ENCODE data around the gene NRG2. TPM values are rescaled to one million over a fixed set of nuclear protein-coding genes. Genes with fewer than 3 reads are reported as not detected.

The NRG2 gene
- total RNA-seq, 1 donor from 2014 or later = 14.5 TPM

- no peak for DNase-seq (ENCODE audit: low spot score)
Measured at GRCh38 chr5:140010798-140011197, 32.3 kb downstream of the NRG2 start.

- DNase-seq (ENCODE audit: low spot score) = no peak
Measured at GRCh38 chr5:140007311-140007710, 35.8 kb downstream of the NRG2 start.

- no peak for DNase-seq (ENCODE audit: low spot score)
Measured at GRCh38 chr5:140005145-140005591, 37.9 kb downstream of the NRG2 start.

- DNase-seq (ENCODE audit: low spot score) = no peak
Measured at GRCh38 chr5:140004174-140004573, 38.9 kb downstream of the NRG2 start.

- DNase-seq (ENCODE audit: low spot score) = no peak
Measured at GRCh38 chr5:140003519-140003918, 39.6 kb downstream of the NRG2 start.

GRCh38 chr5:140000332-140000731, 42.8 kb downstream of the NRG2 start:
- no peak for DNase-seq (ENCODE audit: low spot score)

- no peak for DNase-seq (ENCODE audit: low spot score)
Measured at GRCh38 chr5:139998837-139999236, 44.3 kb downstream of the NRG2 start.

- DNase-seq (ENCODE audit: low spot score) = no peak
Measured at GRCh38 chr5:139997276-139997675, 45.8 kb downstream of the NRG2 start.

GRCh38 chr5:139995929-139996328, 47.2 kb downstream of the NRG2 start:
- DNase-seq (ENCODE audit: low spot score) = no peak

GRCh38 chr5:139994234-139994633, 48.9 kb downstream of the NRG2 start:
- no peak for DNase-seq (ENCODE audit: low spot score)

GRCh38 chr5:139985733-139986132, 57.4 kb downstream of the NRG2 start:
- DNase-seq (ENCODE audit: low spot score) = peak; percentile 2

GRCh38 chr5:139985290-139985689, 57.8 kb downstream of the NRG2 start:
- DNase-seq (ENCODE audit: low spot score) = no peak

- no peak for DNase-seq (ENCODE audit: low spot score)
Measured at GRCh38 chr5:139984816-139985215, 58.3 kb downstream of the NRG2 start.

GRCh38 chr5:139982975-139983240, 60.2 kb downstream of the NRG2 start:
- DNase-seq (ENCODE audit: low spot score) = peak; percentile 9

GRCh38 chr5:139982157-139982974, 60.7 kb downstream of the NRG2 start:
- DNase-seq (ENCODE audit: low spot score) = peak; percentile 14

GRCh38 chr5:139980765-139981164, 62.3 kb downstream of the NRG2 start:
- no peak for DNase-seq (ENCODE audit: low spot score)

- no peak for DNase-seq (ENCODE audit: low spot score)
Measured at GRCh38 chr5:139979943-139980342, 63.2 kb downstream of the NRG2 start.

- no peak for DNase-seq (ENCODE audit: low spot score)
Measured at GRCh38 chr5:139979518-139979917, 63.6 kb downstream of the NRG2 start.

GRCh38 chr5:139976703-139977102, 66.4 kb downstream of the NRG2 start:
- no peak for DNase-seq (ENCODE audit: low spot score)

GRCh38 chr5:139975942-139976341, 67.2 kb downstream of the NRG2 start:
- DNase-seq (ENCODE audit: low spot score) = no peak

GRCh38 chr5:139975306-139975705, 67.8 kb downstream of the NRG2 start:
- no peak for DNase-seq (ENCODE audit: low spot score)

- DNase-seq (ENCODE audit: low spot score) = no peak
Measured at GRCh38 chr5:139974661-139975060, 68.4 kb downstream of the NRG2 start.

- DNase-seq (ENCODE audit: low spot score) = peak; percentile 2
Measured at GRCh38 chr5:139971202-139971725, 71.8 kb downstream of the NRG2 start.

GRCh38 chr5:139969318-139969717, 73.8 kb downstream of the NRG2 start:
- DNase-seq (ENCODE audit: low spot score) = no peak

All from mucosa of gallbladder (tissue), 1 donor.